Ishikawa (cell line): Measurements from ENCODE around the gene JARID2.

Experiments used
- CEBPB ChIP-seq: IDR thresholded peaks from 2 replicates; pipeline ENCODE4 v1.6.1; 2012
- EP300 ChIP-seq: IDR thresholded peaks from 2 replicates; pipeline ENCODE4 v1.6.1; 2012; ENCODE audit warnings: borderline replicate concordance
- FOXM1 ChIP-seq: IDR thresholded peaks from 2 replicates; pipeline ENCODE4 v1.6.1; 2012; ENCODE audit warnings: low read depth, borderline replicate concordance
- MAX ChIP-seq: IDR thresholded peaks from 2 replicates; pipeline ENCODE4 v1.6.1; 2012
- NFIC ChIP-seq: IDR thresholded peaks from 2 replicates; pipeline ENCODE4 v1.6.1; 2012
- RAD21 ChIP-seq: IDR thresholded peaks from 2 replicates; pipeline ENCODE4 v1.6.1; 2012; ENCODE audit warnings: low read depth
- REST ChIP-seq: IDR thresholded peaks from 2 replicates; pipeline ENCODE4 v1.6.1; 2012; ENCODE audit warnings: low read depth, mild to moderate bottlenecking
- TAF1 ChIP-seq: IDR thresholded peaks from 2 replicates; pipeline ENCODE4 v1.6.1; 2012; ENCODE audit warnings: low read depth, mild to moderate bottlenecking
- TCF12 ChIP-seq: IDR thresholded peaks from 2 replicates; pipeline ENCODE4 v1.6.1; 2012; ENCODE audit warnings: low read depth
- TEAD4 ChIP-seq: IDR thresholded peaks from 2 replicates; pipeline ENCODE4 v1.6.1; 2012
- USF1 ChIP-seq: IDR thresholded peaks from 2 replicates; pipeline ENCODE4 v1.6.1; 2012
- YY1 ChIP-seq: IDR thresholded peaks from 2 replicates; pipeline ENCODE4 v1.6.1; 2012; ENCODE audit warnings: low read depth
- ZBTB7A ChIP-seq: IDR thresholded peaks from 2 replicates; pipeline ENCODE4 v1.6.1; 2012; ENCODE audit warnings: low read depth

The JARID2 gene

GRCh38 chr6:15461127-15461944, 215.5 kb downstream of the JARID2 start:
- no peak for TF ChIP-seq FOXM1
- no peak for TF ChIP-seq RAD21
- TF ChIP-seq CEBPB: peak; percentile 31; the same call in 1 of the 2 replicates
- no peak for TF ChIP-seq EP300
- TF ChIP-seq MAX: no peak
- no peak for TF ChIP-seq NFIC

GRCh38 chr6:15462256-15462655, 216.4 kb downstream of the JARID2 start:
- TF ChIP-seq ZBTB7A (no peak), TEAD4 (no peak), EP300 (no peak), TCF12 (no peak), REST (no peak), NFIC (no peak), CEBPB (no peak), FOXM1 (no peak)

- TF ChIP-seq TAF1 (no peak), ZBTB7A (no peak)
These were observed 217.1 kb downstream of the JARID2 start for GRCh38 chr6:15462717-15463525.

- TF ChIP-seq RAD21: peak; percentile 44
- TF ChIP-seq TCF12: no peak
- no peak for TF ChIP-seq FOXM1
These were observed 218.4 kb downstream of the JARID2 start for GRCh38 chr6:15464211-15464725.

GRCh38 chr6:15465212-15465611, 219.3 kb downstream of the JARID2 start:
- TF ChIP-seq REST: no peak

- TF ChIP-seq TAF1 (no peak), TCF12 (no peak), REST (no peak), USF1 (no peak), ZBTB7A (no peak), YY1 (no peak), NFIC (no peak)
These were observed 224.9 kb downstream of the JARID2 start for GRCh38 chr6:15470746-15471145.
